HG03039 (cell line): ENCODE measurements around the gene MTHFD2.
"Not testable (repeated sequence)": the region's sequence is repeated elsewhere in the genome, so short reads cannot be mapped to it uniquely, and the experiment has no call there.

Experiments used
- ATAC-seq: cut with Tn5 transposase; IDR thresholded peaks from one replicate; pipeline ENCODE4 v1.9.1; 2021; ENCODE audit warnings: mild to moderate bottlenecking, moderate library complexity; ENCODE audit not compliant: unreplicated experiment

The MTHFD2 gene

GRCh38 chr2:74227646-74228045 is 29.2 kb downstream of the MTHFD2 start:
- no peak for ATAC-seq

GRCh38 chr2:74228772-74229171 is 30.4 kb downstream of the MTHFD2 start:
- ATAC-seq = no peak

- ATAC-seq = not testable (repeated sequence)
Measured at GRCh38 chr2:74229865-74230264, 31.4 kb downstream of the MTHFD2 start.

- ATAC-seq = no peak
Measured at GRCh38 chr2:74232426-74232825, 34.0 kb downstream of the MTHFD2 start.

- ATAC-seq = no peak
Measured at GRCh38 chr2:74233648-74234047, 35.2 kb downstream of the MTHFD2 start.

GRCh38 chr2:74235041-74235440 is 36.6 kb downstream of the MTHFD2 start:
- no peak for ATAC-seq

- ATAC-seq = no peak
Measured at GRCh38 chr2:74238879-74239278, 40.5 kb downstream of the MTHFD2 start.

GRCh38 chr2:74239346-74239745 is 40.9 kb downstream of the MTHFD2 start:
- ATAC-seq = no peak

- ATAC-seq = no peak
Measured at GRCh38 chr2:74242354-74243071, 44.1 kb downstream of the MTHFD2 start.

GRCh38 chr2:74244286-74244685 is 45.9 kb downstream of the MTHFD2 start:
- no peak for ATAC-seq

GRCh38 chr2:74246496-74247195 is 48.2 kb downstream of the MTHFD2 start:
- ATAC-seq = no peak

- ATAC-seq = no peak
Measured at GRCh38 chr2:74249406-74250122, 51.1 kb downstream of the MTHFD2 start.

GRCh38 chr2:74250189-74250631 is 51.8 kb downstream of the MTHFD2 start:
- no peak for ATAC-seq

GRCh38 chr2:74252036-74252435 is 53.6 kb downstream of the MTHFD2 start:
- ATAC-seq = no peak

- ATAC-seq = no peak
Measured at GRCh38 chr2:74252862-74253261, 54.4 kb downstream of the MTHFD2 start.

- no peak for ATAC-seq
Measured at GRCh38 chr2:74253306-74253970, 55.0 kb downstream of the MTHFD2 start.

GRCh38 chr2:74253971-74254310 is 55.5 kb downstream of the MTHFD2 start:
- no peak for ATAC-seq

GRCh38 chr2:74255660-74256213 is 57.3 kb downstream of the MTHFD2 start:
- no peak for ATAC-seq

- no peak for ATAC-seq
Measured at GRCh38 chr2:74259191-74259590, 60.8 kb downstream of the MTHFD2 start.

- no peak for ATAC-seq
Measured at GRCh38 chr2:74259733-74260132, 61.3 kb downstream of the MTHFD2 start.

- ATAC-seq = no peak
Measured at GRCh38 chr2:74260495-74260894, 62.1 kb downstream of the MTHFD2 start.
